CD14-positive monocyte (primary cell): ENCODE results near the gene SPAG16. TPM values are rescaled to one million over a fixed set of nuclear protein-coding genes. Genes with fewer than 3 reads are reported as not detected.

Experiments
- DNase-seq, 3 donors: peaks; one replicate each; pipeline ENCODE4 v3.0.0-alpha.2; 2011 to 2022
- H2AFZ ChIP-seq: 2 replicates; pipeline ENCODE4 v1.6.0; 2012; ENCODE audit warnings: mild to moderate bottlenecking, low read depth, low read length, inconsistent platforms; ENCODE audit not compliant: insufficient read depth, poor library complexity, severe bottlenecking
- H3K27ac ChIP-seq, 2 donors: 1 replicate in 1 of 2; 2 replicates in 1 of 2; pipeline ENCODE4 v1.5.1; 2012 to 2013; ENCODE audit warnings: low read length in 2 of 2, control low read depth in 1 of 2, inconsistent platforms in 1 of 2, low read depth in 1 of 2, mild to moderate bottlenecking in 1 of 2
- H3K27me3 ChIP-seq, 2 donors: one replicate each; pipeline versions ENCODE4 v1.6.0 to v1.6.1; 2011 to 2013; ENCODE audit warnings: low read length in 2 of 2; ENCODE audit not compliant: control insufficient read depth in 2 of 2, insufficient read depth in 2 of 2
- H3K36me3 ChIP-seq, 2 donors: replicated peaks in 1 of 2; 1 replicate in 1 of 2; 2 replicates in 1 of 2; pipeline versions ENCODE4 v1.5.1 to v1.6.1; 2012 to 2013; ENCODE audit warnings: low read length in 2 of 2, control low read depth in 1 of 2, inconsistent platforms in 1 of 2, mild to moderate bottlenecking in 1 of 2; ENCODE audit not compliant: insufficient read depth in 2 of 2, control insufficient read depth in 1 of 2
- H3K4me1 ChIP-seq, 2 donors: 1 replicate in 1 of 2; 2 replicates in 1 of 2; pipeline versions ENCODE4 v1.5.1 to v1.6.1; 2012 to 2013; ENCODE audit warnings: low read length in 2 of 2, control low read depth in 1 of 2, inconsistent platforms in 1 of 2, mild to moderate bottlenecking in 1 of 2, moderate library complexity in 1 of 2; ENCODE audit not compliant: insufficient read depth in 2 of 2, control insufficient read depth in 1 of 2
- H3K4me2 ChIP-seq: replicated peaks from 2 replicates; pipeline ENCODE3; 2012; ENCODE audit warnings: low read length, moderate library complexity, mild to moderate bottlenecking; ENCODE audit not compliant: poor library complexity, severe bottlenecking; ENCODE audit errors: extremely low read depth
- H3K4me3 ChIP-seq, 3 experiments: fragments of 200-600 bp in 1 of 3; sonication (generic) in 1 of 3; replicated peaks in 1 of 3; 1 replicate in 2 of 3; 2 replicates in 1 of 3; pipeline ENCODE4 v1.5.1; 2011 to 2013; ENCODE audit warnings: low read length in 3 of 3, mild to moderate bottlenecking in 3 of 3, control low read depth in 2 of 3, low read depth in 2 of 3, inconsistent platforms in 1 of 3, moderate library complexity in 1 of 3
- H3K79me2 ChIP-seq: 2 replicates; pipeline ENCODE4 v1.6.0; 2012; ENCODE audit warnings: mild to moderate bottlenecking, control low read depth, inconsistent platforms, low read length, moderate library complexity; ENCODE audit not compliant: insufficient read depth
- H3K9ac ChIP-seq: 2 replicates; pipeline ENCODE4 v1.6.0; 2017; ENCODE audit warnings: low read length, mild to moderate bottlenecking; ENCODE audit not compliant: insufficient read depth, poor library complexity, severe bottlenecking
- H3K9me3 ChIP-seq, 2 donors: replicated peaks in 1 of 2; 1 replicate in 1 of 2; 2 replicates in 1 of 2; pipeline versions ENCODE4 v1.5.1 to v1.6.1; 2012 to 2013; ENCODE audit warnings: low read length in 2 of 2, control low read depth in 1 of 2; ENCODE audit not compliant: control insufficient read depth in 1 of 2, insufficient read depth in 1 of 2
- H4K20me1 ChIP-seq: 2 replicates; pipeline ENCODE4 v1.6.0; 2012; ENCODE audit warnings: mild to moderate bottlenecking, low read length, control low read depth, moderate library complexity; ENCODE audit not compliant: insufficient read depth
- H3K27ac Mint-ChIP-seq, 7 donors: one replicate each; pipeline ENCODE4 v1.8.0; 2020; ENCODE audit warnings: mild to moderate bottlenecking in 7 of 7, mixed read lengths in 7 of 7, moderate library complexity in 6 of 7, inconsistent platforms in 2 of 7
- H3K27me3 Mint-ChIP-seq, 3 donors: one replicate each; pipeline ENCODE4 v1.8.0; 2021 to 2022; ENCODE audit warnings: low read depth in 3 of 3, mild to moderate bottlenecking in 3 of 3, mixed read lengths in 3 of 3, moderate library complexity in 3 of 3, inconsistent platforms in 1 of 3
- H3K36me3 Mint-ChIP-seq, 2 donors: one replicate each; pipeline ENCODE4 v1.8.0; 2020; ENCODE audit warnings: mixed read lengths in 2 of 2, inconsistent platforms in 1 of 2, mild to moderate bottlenecking in 1 of 2
- H3K4me1 Mint-ChIP-seq: one replicate; pipeline ENCODE4 v1.8.0; 2020; ENCODE audit warnings: mild to moderate bottlenecking, mixed read lengths
- H3K4me3 Mint-ChIP-seq, 2 donors: one replicate each; pipeline ENCODE4 v1.8.0; 2020; ENCODE audit warnings: mild to moderate bottlenecking in 2 of 2, mixed read lengths in 2 of 2, moderate library complexity in 1 of 2
- H3K9me3 Mint-ChIP-seq, 7 donors: one replicate each; pipeline ENCODE4 v1.8.0; 2020 to 2022; ENCODE audit warnings: mixed read lengths in 7 of 7, mild to moderate bottlenecking in 6 of 7, moderate library complexity in 6 of 7, inconsistent platforms in 2 of 7
- CTCF ChIP-seq: fragments of 200-600 bp; IDR thresholded peaks from one replicate; pipeline ENCODE4 v1.8.0; 2022; ENCODE audit warnings: antibody characterized with exemption, mild to moderate bottlenecking
- WGBS: methylation state at CpG from one replicate; pipeline ENCODE4 v1.1.5; 2013; ENCODE audit warnings: missing lambda C conversion rate; ENCODE audit not compliant: insufficient coverage; 5-methylcytosine and 5-hydroxymethylcytosine counted together
- intact Hi-C, 2 donors: fragments of 100-400 bp; cut with micrococcal nuclease; formaldehyde crosslinking; loops; one replicate each; pipeline versions ENCODE4 v1.15.0 to v1.15.1; 2023
- polyA plus RNA-seq, 3 donors: library from polyadenylated mRNA; depleted of rRNA in 1 of 3; unstranded in 2 of 3; stranded (reverse) in 1 of 3; fragments of 300-500 nt in 2 of 3; fragments of >200 nt in 1 of 3; fragmentation: Illumina TruSeq in 2 of 3; gene quantifications; 1 replicate in 2 of 3; 2 replicates in 1 of 3; pipeline ENCODE4 v1.2.3, GENCODE V29; 2012 to 2021

Gene SPAG16
- polyA plus RNA-seq, 3 donors = 0.12 to 0.30 TPM; not detected in 1

GRCh38 chr2:213320604-213321003 lies 36.3 kb downstream of the SPAG16 start:
- no peaks in the 10 kb centered on the region for H3K27me3 ChIP-seq
- Mint-ChIP-seq H3K36me3 (no peaks in the 10 kb centered on the region), H3K4me3 (no peak overlapping the region), H3K27ac (no peak overlapping the region), H3K9me3 (peaks cover 0 to 4% (median 0%) of the 10 kb centered on the region in 7 donors), H3K4me1 (peaks cover 1% of the 10 kb centered on the region), H3K27me3 (no peaks in the 10 kb centered on the region)
- no peaks in the 10 kb centered on the region for H4K20me1 ChIP-seq
- intact Hi-C loops = no loop called here
- no peaks in the 10 kb centered on the region for H3K79me2 ChIP-seq
- no peak overlapping the region for H2AFZ ChIP-seq
- no peak for DNase-seq
- H3K4me3 ChIP-seq = no peak overlapping the region
- H3K4me1 ChIP-seq = no peaks in the 10 kb centered on the region
- WGBS = no CpG with 5 or more reads among the region's 2 CpGs
- H3K4me2 ChIP-seq = no peak overlapping the region
- H3K9me3 ChIP-seq = no peaks in the 10 kb centered on the region
- H3K36me3 ChIP-seq = no peaks in the 10 kb centered on the region
- no peak overlapping the region for H3K9ac ChIP-seq
- no peak overlapping the region for H3K27ac ChIP-seq
- no peak for TF ChIP-seq CTCF

GRCh38 chr2:213336253-213336770 lies 52.0 kb downstream of the SPAG16 start:
- H3K9me3 ChIP-seq = peaks cover 13 to 25% of the 10 kb centered on the region in 2 donors
- intact Hi-C loops = no loop called here
- H3K27me3 ChIP-seq = no peaks in the 10 kb centered on the region
- no peaks in the 10 kb centered on the region for H3K36me3 ChIP-seq
- H2AFZ ChIP-seq = no peak overlapping the region
- no peak overlapping the region for H3K27ac Mint-ChIP-seq
- no peak overlapping the region for H3K4me3 ChIP-seq
- H3K4me2 ChIP-seq = no peak overlapping the region
- H3K9me3 Mint-ChIP-seq = peaks cover 7 to 44% (median 15%) of the 10 kb centered on the region in 7 donors
- no peak for TF ChIP-seq CTCF
- H3K4me3 Mint-ChIP-seq = no peak overlapping the region
- no peak for DNase-seq
- 100% methylated on average over 3 of the region's 4 CpGs for WGBS
- no peak overlapping the region for H3K27ac ChIP-seq
- no peaks in the 10 kb centered on the region for H4K20me1 ChIP-seq
- no peak overlapping the region for H3K9ac ChIP-seq
- no peaks in the 10 kb centered on the region for H3K4me1 ChIP-seq
- peaks cover 0 to 1% (median 0%) of the 10 kb centered on the region in 3 donors for H3K27me3 Mint-ChIP-seq
- no peaks in the 10 kb centered on the region for H3K4me1 Mint-ChIP-seq
- H3K79me2 ChIP-seq = no peaks in the 10 kb centered on the region
- H3K36me3 Mint-ChIP-seq = no peaks in the 10 kb centered on the region
